Brain microvascular endothelial cell (primary cell): ENCODE data around the gene MYO18B.

ENCODE experiments used
- DNase-seq: peaks from one replicate; pipeline ENCODE4 v3.0.0-alpha.2; 2020
- H3K27ac ChIP-seq: fragments of 250-450 bp; sonication (Bioruptor Pico); 2 replicates; pipeline ENCODE4 v1.5.1; 2020; ENCODE audit warnings: mild to moderate bottlenecking, moderate library complexity
- H3K27me3 ChIP-seq: fragments of 250-450 bp; sonication (Bioruptor Pico); replicated peaks from 2 replicates; pipeline ENCODE4 v1.5.1; 2020; ENCODE audit warnings: mild to moderate bottlenecking
- H3K36me3 ChIP-seq: fragments of 250-450 bp; sonication (Bioruptor Pico); replicated peaks from 2 replicates; pipeline ENCODE4 v1.5.1; 2020; ENCODE audit warnings: mild to moderate bottlenecking
- H3K4me3 ChIP-seq: 2 replicates; pipeline ENCODE4 v1.5.1; 2011; ENCODE audit warnings: low read depth, mild to moderate bottlenecking, control low read depth, low read length, moderate library complexity
- in situ Hi-C: cut with HindIII; loops from 2 replicates; pipeline ENCODE4 v1.10.0; 2017; ENCODE audit warnings: low sequenced_read_pairs, low pct_ligation_motif_present
- TF ChIP-seq, protein P1 (sequence below): IDR thresholded peaks from 2 replicates; pipeline ENCODE4 v1.5.1; 2011; ENCODE audit warnings: low read depth, mild to moderate bottlenecking, moderate library complexity, low read length, control low read depth, inconsistent platforms; ENCODE audit errors: missing control alignments

The MYO18B gene

GRCh38 chr22:25987948-25988347 lies 246.0 kb downstream of the MYO18B start:
- in situ Hi-C loops, result no loop called here
- H3K4me3 ChIP-seq, result no peak overlapping the region
- H3K27ac ChIP-seq, result no peak overlapping the region
- TF ChIP-seq, protein P1, sequence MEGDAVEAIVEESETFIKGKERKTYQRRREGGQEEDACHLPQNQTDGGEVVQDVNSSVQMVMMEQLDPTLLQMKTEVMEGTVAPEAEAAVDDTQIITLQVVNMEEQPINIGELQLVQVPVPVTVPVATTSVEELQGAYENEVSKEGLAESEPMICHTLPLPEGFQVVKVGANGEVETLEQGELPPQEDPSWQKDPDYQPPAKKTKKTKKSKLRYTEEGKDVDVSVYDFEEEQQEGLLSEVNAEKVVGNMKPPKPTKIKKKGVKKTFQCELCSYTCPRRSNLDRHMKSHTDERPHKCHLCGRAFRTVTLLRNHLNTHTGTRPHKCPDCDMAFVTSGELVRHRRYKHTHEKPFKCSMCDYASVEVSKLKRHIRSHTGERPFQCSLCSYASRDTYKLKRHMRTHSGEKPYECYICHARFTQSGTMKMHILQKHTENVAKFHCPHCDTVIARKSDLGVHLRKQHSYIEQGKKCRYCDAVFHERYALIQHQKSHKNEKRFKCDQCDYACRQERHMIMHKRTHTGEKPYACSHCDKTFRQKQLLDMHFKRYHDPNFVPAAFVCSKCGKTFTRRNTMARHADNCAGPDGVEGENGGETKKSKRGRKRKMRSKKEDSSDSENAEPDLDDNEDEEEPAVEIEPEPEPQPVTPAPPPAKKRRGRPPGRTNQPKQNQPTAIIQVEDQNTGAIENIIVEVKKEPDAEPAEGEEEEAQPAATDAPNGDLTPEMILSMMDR, result no peak
- no peaks in the 10 kb centered on the region for H3K36me3 ChIP-seq
- DNase-seq, result no peak
- H3K27me3 ChIP-seq, result no peaks in the 10 kb centered on the region

GRCh38 chr22:25990940-25991339 lies 249.0 kb downstream of the MYO18B start:
- TF ChIP-seq, protein P1, result no peak
- no peak overlapping the region for H3K4me3 ChIP-seq
- in situ Hi-C loops, result no loop called here
- no peaks in the 10 kb centered on the region for H3K36me3 ChIP-seq
- H3K27ac ChIP-seq, result no peak overlapping the region
- no peak for DNase-seq
- no peaks in the 10 kb centered on the region for H3K27me3 ChIP-seq

GRCh38 chr22:25992331-25992730 lies 250.3 kb downstream of the MYO18B start:
- in situ Hi-C loops, result no loop called here
- no peak for DNase-seq
- H3K27ac ChIP-seq, result no peak overlapping the region
- H3K27me3 ChIP-seq, result no peaks in the 10 kb centered on the region
- TF ChIP-seq, protein P1, result no peak
- no peaks in the 10 kb centered on the region for H3K36me3 ChIP-seq
- H3K4me3 ChIP-seq, result no peak overlapping the region

GRCh38 chr22:25996669-25997068 lies 254.7 kb downstream of the MYO18B start:
- in situ Hi-C loops, result no loop called here
- H3K27me3 ChIP-seq, result no peaks in the 10 kb centered on the region
- TF ChIP-seq, protein P1, result no peak

DNA sequence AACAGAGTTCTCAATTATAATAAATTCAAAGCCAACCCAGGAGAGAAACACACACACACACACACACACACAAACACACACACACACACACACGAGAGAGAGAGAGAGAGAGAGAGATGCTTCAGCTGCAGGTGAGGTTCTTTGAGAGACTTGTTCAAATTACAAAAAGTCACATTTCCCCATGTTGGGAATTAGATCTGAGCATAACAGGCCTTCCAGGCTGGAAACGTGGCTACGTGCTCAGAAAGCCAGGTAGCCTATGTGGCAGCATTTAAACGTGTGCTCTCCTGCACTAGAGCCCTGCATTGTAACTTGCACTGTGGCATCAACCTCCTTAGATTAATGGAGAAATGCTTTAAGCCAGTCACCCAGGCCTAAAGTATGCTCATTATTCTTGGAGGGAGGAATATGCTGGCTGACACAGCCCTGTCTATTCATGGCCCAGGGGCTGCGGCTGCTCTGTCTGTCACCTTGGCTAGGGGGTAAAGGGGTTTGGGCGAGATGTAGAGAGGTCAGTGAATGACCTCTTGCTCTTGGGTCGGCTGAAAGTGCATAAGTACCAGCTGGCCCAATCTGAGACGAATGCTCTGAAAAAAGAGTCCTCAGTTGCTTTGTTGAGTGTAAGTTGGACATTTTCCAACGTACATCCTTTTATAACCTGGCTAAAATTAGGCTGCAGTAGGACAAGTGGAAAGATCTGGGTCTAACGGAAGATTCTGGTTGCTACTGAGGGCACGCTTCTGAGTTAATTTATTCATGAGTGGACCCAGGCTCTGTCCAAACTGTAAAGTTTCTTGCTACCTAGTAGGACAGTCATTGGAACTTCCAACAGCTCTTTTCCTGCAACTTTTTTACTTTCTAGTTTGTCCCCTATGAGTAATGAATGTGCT lies 256.1 kb downstream of the MYO18B start:
- no peak for DNase-seq
- Histone ChIP-seq H3K4me3 (no peak overlapping the region), H3K36me3 (no peaks in the 10 kb centered on the region), H3K27me3 (no peaks in the 10 kb centered on the region), H3K27ac (no peak overlapping the region)
- in situ Hi-C loops, result no loop called here
- TF ChIP-seq, protein P1, result no peak

More at GRCh38 chr22:25996669-25997068, 254.7 kb downstream of the MYO18B start:
- H3K27ac ChIP-seq, result no peak overlapping the region
- no peaks in the 10 kb centered on the region for H3K36me3 ChIP-seq
- DNase-seq, result no peak
- H3K4me3 ChIP-seq, result no peak overlapping the region
